ENCODE results near the gene SLC50A1.

DNA sequence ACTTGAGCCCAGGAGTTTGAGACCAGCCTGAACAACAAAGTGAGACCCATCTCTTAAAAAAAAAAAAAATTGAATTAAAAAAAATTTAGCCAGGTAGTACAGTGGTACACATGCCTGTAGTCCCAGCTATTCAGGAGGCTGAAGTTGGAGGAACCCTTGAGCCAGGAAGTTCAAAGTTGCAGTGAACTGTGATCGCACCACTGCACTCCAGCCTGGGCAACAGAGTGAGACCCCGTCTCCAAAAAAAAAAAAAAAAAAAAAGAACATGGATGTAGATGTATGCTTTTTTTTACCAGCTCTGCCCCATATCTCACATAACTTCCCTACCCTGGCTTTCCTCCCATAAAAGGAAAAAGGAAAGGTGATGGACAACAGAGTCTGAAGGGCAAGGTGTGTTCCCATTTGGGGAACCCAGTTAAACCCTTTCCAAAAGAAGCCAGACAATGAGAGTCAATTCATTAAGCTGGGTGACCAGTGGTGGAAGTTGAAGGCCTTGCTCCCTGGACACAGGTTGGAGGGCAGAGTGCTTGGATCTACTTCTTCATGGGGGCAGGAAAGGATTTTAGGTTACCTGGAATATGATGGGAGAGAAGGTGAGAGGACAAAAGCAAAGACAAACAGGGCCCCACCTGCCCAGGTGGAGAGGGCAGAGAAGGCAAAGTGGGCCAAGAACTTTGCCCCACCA lies 34.6 kb downstream of the SLC50A1 start:
- TF ChIP-seq AFF4 (CRISPR knock-in tag; IDR thresholded peaks at IDR 0.05; ENCODE audit: borderline replicate concordance), result no peak
- TF ChIP-seq CTCF (IDR thresholded peaks at IDR 0.05), result no peak
- no peak for TF ChIP-seq ZNF396 (CRISPR knock-in tag; IDR thresholded peaks at IDR 0.05; ENCODE audit: borderline replicate concordance)
- no peak for TF ChIP-seq SMAD4 (CRISPR knock-in tag; IDR thresholded peaks at IDR 0.05)

Measured in WTC11 (cell line).